SU-DHL-6 (cell line): ENCODE measurements around the gene MYZAP.

Experiments used
- CTCF ChIP-seq: fragments of 200-600 bp; sonication (generic); IDR thresholded peaks from one replicate; pipeline ENCODE4 v1.5.1; 2017; ENCODE audit warnings: antibody characterized with exemption, mild to moderate bottlenecking, low read length, moderate library complexity; ENCODE audit not compliant: insufficient read depth, poor library complexity, severe bottlenecking
- EZH2phosphoT487 ChIP-seq: fragments of 200-600 bp; sonication (generic), shearing (Covaris generic); conservative IDR thresholded peaks from 2 replicates; pipeline ENCODE4 v1.6.1; 2018; ENCODE audit warnings: mild to moderate bottlenecking, antibody characterized with exemption, low read length, moderate library complexity, mixed read lengths

- TF ChIP-seq CTCF = peak; percentile 97
- no peak for TF ChIP-seq EZH2phosphoT487
Observed at GRCh38 chr15:57732526-57733331, 141.0 kb downstream of the MYZAP start.
